Renal cortical epithelial cell (primary cell): ENCODE measurements around the gene PPP1CA. TPM values are rescaled to one million over a fixed set of nuclear protein-coding genes. Genes with fewer than 3 reads are reported as not detected.

ENCODE experiments used
- DNase-seq: peaks from one replicate; pipeline ENCODE4 v3.0.0-alpha.2; 2011; ENCODE audit warnings: low read depth
- total RNA-seq: library from RNA; depleted of rRNA; stranded (reverse); fragments of >200 nt; gene quantifications from 2 replicates; pipeline ENCODE4 v1.2.3, GENCODE V29; 2014

PPP1CA gene
- total RNA-seq, 1 donor from 2014 or later = 171 TPM

- DNase-seq = no peak
Measured at GRCh38 chr11:67417425-67417824, 15.8 kb upstream of the PPP1CA start.

DNA sequence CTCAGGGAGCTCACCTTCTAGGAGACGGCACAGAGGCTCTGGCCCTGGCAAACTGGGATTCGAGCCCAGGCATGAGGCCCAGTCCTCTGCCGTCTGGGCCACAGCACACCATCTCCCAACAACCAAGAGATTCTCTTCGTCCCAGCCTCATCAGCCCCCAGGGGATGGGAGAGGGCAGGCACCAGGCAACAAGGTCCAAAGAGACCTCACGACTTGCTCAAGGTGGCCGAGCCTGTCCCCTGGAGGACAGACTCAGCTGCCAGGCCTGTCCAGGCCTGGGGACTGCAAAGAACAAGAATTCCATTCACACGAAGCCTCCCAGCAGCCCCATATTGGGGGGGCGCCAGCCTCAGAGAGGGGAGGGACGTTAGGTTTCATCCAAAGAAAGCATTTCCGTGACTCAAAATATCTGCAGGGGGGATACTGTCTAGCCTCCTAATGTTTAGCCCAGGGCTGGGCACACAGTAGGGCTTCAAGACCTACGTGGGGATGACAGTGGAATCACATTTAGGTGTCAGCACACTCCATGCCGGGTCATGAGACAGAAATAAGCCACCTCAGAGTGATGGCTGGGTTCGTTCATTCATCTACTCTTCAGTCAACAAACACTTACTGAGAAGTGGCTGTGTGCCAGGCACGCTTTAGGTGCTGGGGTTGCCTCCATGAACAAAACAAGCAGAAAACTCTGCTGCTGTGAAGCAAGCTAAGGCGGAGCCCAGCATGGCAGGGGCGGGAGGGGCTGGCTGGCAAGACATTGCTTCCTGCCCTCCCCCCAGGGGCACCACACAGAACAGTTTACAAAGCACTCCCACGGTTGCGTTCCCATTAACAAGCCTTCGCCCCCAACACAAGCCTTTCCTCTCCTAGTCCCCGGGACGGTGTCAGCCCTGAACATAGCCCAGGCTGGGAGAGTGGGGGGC is 15.0 kb upstream of the PPP1CA start:
- peak; percentile 24 for DNase-seq

DNA sequence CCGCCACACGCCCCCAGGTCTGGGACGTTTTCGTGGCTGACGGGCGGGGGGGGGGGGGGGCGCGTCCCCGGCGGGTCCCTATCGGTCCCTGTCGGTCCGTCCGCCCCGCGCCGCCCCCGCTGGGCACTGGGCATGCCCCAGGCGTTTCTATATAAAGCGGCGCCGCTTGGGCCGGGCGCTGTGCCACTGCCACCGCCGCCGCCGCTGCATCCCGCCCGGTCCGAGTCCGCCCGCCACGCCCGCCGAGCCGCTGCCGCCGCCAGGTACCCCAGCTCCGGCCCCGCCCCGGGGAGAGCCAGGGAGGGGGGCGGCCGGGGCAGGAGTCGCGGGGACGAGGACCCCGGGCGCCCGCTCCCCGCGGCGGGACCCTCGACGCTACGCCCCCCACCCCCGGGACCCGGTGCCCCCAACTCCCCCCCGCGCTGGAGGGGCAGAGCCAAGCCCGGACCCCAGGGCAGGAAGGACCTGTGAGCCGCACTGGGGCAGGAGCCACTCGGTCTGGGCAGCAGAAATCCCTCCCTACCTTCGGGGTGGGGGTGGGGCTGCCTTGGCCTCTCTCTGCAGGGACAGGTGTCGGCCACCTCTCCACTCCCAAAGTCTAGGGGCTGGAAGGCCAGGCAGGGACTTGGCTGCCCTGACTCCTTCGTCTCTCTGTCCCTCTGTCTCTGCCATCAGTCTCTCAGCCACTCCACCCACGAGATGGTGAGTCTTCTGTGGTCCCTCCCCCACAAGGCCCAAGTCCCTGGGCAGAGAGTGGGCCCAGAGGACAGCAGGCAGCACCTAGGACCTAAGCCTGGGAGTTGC is 14.0 kb upstream of the PPP1CA start, which contains the start of gene CARNS1:
Gene CARNS1 (plus strand): TSS at position 178 of the 804 bp plus-strand sequence. CDS start 522 bp downstream, at position 700.
- no peak for DNase-seq

DNA sequence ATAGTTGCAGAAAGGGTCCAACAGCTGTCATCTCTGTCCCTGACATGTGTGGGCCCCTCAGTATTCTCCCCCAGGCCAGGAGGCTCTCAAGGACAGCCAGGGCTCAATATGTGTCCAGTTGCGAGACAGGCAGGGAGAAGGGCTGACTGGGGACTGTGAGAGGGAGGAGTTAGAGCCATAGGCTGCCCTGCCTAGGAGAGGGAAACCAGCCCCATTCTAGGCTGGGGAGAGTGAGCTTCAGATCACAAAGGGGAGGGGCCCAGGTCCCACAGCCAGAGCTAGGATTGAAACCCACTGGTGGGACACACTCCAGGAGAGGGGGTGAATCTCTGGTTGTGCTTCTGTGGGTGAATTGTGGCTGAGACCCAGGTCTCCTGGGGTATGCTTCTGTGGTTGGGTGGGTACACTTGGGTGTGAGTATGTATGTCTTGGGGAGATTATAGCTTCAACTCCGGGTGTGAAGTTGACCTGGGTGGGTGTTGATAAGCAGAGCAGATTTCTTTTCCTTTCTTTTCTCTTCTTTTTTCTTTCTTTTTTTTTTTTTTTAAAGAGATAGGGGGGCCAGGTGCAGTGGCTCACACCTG is 11.7 kb upstream of the PPP1CA start:
- DNase-seq = no peak

GRCh38 chr11:67412495-67413179 is 11.0 kb upstream of the PPP1CA start:
- no peak for DNase-seq

DNA sequence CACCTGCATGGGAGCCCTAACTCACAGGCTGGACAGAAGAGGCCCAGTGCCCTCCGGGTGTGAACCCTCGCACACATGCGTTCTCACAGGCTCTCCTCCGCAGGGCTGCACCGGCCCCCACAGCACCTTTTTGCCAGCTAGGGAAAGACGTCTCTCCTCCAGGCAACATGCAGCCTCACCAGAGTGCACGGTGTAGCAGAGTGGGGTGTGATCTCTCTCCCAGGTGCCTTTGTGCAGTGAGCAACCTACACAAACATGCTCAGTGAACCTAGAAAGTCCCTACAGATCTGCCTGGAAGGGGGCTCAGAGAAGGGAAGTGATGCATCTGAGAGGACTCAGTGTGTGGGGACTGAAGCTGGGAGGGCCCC is 10.1 kb upstream of the PPP1CA start:
- no peak for DNase-seq

- DNase-seq = no peak
Measured at GRCh38 chr11:67410984-67411784, 9.5 kb upstream of the PPP1CA start.

- DNase-seq = no peak
Measured at GRCh38 chr11:67410369-67410831, 8.7 kb upstream of the PPP1CA start.

- DNase-seq = no peak
Measured at GRCh38 chr11:67409781-67410368, 8.2 kb upstream of the PPP1CA start.

DNA sequence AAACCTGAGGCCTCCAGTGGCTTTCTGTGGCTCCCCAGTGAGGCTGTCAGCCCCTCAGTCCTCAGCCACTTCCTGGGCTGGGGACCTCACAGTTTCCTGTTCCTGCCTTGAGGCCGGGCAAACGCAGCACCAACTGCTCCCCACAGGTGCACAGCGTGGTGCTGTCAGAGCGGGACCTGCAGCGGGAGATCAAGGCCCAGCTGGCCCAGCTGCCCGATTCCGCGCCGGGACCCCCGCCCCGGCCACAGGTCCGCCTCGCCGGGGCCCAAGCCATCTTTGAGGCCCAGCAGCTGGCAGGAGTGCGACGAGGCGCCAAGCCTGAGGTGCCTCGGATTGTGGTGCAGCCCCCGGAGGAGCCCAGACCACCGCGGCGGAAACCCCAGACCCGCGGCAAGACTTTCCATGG is 7.6 kb upstream of the PPP1CA start:
- no peak for DNase-seq

DNA sequence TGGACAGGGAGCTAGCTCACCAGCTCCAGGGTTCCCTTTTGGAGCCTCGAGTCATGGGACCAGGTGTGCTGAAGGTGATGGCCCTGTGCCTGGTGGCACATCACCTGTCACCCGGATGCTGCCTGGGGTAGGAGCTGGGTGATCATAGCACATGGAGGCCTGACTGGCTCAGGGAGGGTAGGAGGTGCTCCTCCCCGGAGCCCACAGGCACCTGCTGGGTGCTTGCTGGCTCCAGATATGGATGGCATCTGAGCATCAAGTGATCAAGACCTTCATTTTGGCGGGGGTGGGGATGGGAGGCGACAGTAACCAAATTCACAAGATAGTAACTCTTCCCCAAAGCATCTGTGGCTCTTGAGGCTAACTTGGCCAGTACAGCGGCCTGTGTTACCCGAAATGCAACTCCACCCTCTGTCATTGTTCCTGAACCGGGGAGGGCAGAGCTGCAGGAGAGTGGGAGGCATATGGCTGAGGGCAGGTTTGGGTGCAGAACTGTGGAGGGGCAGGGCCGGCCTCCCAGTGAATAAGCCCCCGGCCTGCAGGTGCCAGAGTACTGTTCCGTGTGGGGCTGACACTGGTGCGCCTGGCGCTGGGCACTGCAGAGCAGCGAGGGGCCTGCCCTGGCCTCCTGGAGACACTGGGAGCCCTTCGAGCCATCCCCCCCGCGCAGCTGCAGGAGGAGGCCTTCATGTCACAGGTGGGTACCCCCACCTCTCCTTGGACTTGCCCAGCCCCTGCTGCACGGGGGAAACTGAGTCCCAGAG is 7.0 kb upstream of the PPP1CA start:
- no peak for DNase-seq

- DNase-seq = no peak
Measured at GRCh38 chr11:67407688-67408163, 6.1 kb upstream of the PPP1CA start.

GRCh38 chr11:67406969-67407687 is 5.5 kb upstream of the PPP1CA start:
- no peak for DNase-seq

DNA sequence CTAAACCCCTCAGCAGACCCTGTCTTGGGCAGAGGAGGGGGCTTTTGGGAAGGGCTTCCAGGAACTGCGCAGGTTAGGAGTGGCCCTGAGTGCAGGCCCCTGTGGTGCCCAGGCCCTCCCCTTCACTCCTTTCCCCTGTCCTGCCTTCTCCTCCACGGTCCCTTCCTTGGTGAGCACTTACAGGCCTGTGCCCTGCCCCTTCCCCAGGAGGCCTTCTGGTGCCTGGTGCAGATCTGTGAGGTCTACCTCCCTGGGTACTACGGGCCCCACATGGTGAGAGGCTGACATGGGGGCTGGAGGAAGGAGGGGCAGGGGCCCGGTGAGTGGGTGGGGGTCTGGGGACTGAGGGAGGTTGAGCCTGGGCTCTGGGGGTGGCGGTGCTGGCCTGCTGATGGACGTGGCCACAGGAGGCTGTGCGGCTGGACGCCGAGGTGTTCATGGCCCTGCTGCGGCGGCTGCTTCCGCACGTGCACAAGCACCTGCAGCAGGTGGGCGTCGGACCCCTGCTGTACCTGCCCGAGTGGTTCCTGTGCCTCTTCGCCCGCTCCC is 4.8 kb upstream of the PPP1CA start:
- no peak for DNase-seq

- no peak for DNase-seq
Measured at GRCh38 chr11:67405688-67406339, 4.2 kb upstream of the PPP1CA start.

GRCh38 chr11:67405196-67405567 is 3.5 kb upstream of the PPP1CA start:
- DNase-seq = no peak

- DNase-seq = no peak
Measured at GRCh38 chr11:67404515-67405195, 3.0 kb upstream of the PPP1CA start.
